HG03280 (cell line): ENCODE data around the gene TMC5.

Source experiments
- ATAC-seq: cut with Tn5 transposase; IDR thresholded peaks from one replicate; pipeline ENCODE4 v1.9.1; 2021; ENCODE audit warnings: mild to moderate bottlenecking, moderate library complexity; ENCODE audit not compliant: unreplicated experiment

Gene TMC5

DNA sequence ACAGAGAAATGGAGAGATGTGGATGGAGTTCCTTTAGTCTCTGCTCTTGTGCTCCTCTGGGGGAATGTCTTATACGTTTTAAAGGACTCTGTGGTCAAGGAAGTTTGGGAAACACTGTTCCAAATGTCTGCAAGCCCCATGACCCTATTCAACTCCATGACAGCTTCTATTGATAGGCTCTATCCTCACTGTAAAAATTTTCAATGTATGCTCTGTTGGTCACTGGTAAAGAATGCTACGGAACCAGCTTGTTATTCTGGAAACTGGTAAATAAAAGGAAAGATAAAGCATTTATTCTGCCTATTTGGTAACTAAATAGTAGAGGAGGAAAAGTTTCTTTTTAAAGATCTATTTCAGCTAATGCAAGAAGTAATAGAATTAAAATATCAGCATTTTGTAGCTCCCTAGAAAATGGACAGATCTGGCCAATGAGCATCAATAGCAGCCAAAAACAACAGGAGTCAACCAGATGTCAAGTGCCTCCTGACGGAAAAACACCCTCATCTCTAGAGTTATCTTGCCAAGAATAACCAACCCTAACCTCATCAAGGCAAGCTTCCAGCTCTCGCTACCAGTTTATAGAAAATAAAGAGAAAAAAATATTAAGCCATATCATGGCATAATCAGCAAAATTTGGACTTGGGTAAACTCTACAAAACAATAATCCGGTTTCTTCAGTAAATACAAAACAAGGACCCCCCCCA is 88.1 kb downstream of the TMC5 start:
- ATAC-seq: no peak

DNA sequence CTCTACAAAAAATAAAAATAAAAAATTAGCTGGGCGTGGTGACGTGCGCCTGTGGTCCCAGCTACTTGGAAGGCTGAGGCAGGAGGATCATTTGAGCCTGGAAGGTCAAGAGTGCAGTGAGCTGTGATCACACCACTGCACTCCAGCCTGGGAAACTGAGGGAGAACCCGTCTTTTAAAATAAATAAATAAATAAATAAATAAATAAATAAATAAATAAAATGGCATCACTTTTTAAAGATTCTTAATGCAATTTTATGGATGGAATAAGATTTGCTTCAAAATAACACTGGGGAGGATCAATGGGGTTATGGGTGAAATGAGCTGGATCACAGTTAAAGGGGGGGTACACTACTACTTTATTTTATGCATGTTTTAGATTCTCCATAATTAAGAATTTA is 89.3 kb downstream of the TMC5 start:
- ATAC-seq: no peak

DNA sequence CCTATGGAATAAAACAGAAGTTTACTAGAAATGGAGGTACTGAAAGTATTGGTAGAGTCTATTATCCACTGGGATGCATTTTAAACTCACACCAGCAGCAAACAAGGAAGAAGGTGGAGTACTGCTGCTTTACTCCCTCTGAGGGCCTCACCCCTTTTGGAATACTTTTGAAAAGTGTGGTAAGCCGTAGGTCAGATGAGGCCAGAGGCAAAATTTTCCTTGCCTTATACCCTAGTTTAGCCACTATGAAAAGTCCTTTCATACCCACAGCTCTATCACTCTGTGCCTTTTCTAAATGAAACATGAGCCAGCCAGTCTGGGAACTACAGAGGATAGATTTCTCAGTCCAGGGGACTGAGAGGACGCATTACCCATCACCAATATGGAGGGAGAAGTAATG is 90.2 kb downstream of the TMC5 start:
- ATAC-seq: no peak

DNA sequence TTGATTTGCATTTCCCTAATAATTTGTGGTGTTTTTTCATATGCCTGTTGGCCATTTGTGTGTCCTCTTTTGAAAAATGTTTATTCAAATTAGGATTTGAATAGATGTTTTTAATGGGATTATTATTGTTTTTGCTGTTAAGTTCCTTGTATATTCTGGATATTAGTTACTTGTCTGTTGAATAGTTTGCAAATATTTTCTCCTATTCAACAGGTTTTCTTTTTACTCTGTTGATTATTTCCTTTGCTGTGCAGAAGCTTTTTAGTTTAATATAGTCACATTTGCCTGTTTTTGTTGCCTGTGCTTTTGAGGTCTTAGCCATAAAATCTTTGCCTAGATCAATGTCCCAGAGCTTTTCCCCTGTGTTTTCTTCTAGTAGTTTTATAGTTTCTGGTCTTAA is 94.6 kb downstream of the TMC5 start:
- no peak for ATAC-seq

DNA sequence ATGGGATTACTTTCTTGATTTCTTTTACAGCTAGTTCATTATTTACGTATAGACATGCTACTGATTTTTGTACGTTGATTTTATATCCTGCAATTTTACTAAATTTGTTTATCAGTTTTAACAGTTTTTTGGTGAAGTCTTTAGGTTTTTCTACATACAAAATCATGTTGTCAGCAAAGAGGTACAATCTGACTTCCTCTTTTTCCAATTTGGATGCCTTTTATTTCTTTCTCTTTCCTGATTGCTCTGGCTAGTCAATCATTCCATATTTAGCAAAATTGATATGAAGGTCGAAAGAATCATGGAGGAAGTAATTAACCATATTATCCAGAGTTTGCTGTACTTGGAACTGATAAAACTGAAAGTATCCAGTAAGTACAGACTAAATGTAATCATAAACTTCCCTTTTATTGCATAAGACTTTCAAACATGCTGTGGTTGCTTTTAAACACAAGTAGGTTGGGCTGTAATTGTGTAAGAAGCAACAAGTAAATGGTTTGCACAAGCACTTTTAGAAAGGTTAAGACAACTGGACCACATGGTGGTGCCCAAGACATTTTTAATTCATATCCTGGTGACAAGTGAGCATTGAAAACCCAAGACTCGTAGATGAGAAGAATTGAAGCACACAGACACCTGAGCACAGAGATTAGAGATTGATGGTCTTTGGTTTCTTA is 95.8 kb downstream of the TMC5 start:
- ATAC-seq: no peak

DNA sequence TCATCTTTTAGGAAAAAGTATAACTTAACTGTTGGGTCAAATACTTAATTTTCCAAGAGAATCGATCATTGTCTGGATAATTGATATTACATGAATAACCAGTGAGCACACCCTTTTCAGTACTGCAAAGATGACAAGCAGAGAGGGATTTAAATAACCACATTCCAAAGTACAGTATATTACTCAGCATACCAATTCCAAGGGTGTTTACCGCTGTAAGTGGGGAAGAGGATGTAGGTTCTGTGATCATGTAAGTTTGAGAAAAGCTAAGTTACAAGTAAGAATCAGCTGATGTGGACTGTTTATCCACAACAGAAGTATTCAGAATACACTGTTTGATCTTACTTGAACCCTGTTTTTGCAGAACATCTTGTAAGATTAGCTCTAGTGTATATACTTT is 98.1 kb downstream of the TMC5 start:
- ATAC-seq: no peak

DNA sequence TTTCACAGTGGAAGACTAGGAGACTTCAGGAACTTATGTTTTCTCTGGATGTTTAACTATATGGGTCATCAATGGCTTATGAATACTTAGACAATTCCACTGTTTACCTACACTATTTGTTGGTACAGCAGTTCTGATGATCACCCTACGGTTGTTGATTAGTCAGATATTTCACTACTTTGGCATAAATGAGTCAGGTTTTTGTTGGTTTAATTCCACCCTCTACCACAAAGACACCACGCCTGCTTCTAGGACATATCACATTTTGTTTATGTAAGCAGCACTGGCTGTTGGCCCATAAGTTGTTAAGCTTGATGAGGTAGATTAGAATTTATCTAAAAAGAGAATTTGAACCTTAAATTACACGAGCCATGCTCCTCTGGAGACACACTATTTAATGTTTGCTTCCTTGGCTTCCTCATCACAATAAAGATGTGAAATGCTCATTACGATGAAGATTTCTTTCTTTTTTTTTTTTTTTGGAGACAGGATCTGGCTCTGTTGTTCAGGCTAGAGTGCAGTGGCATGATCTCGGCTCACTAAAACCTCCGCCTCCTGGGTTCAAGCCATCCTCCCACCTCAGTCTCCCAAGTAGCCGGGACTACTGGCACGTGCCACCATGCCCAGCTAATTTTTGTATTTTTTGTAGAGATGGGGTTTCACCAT is 99.9 kb downstream of the TMC5 start:
- no peak for ATAC-seq

DNA sequence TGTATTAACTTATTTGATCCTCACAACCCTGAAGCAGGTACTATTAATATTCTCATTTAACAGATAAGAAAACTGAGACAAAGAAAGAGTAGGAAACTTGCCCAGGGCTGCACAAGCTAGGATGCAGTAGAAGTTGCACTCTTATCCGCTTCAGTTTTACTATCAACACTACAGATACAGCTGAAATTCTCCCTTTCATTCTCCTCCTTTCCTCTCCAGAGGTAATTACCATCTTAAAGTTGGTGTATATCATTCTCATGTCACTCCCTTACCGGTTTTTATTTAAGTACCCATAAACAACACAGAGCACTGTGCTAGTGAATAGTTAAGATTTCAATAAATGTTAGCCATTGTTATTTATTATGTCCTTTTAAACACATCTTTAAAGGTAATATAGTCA is 100.7 kb downstream of the TMC5 start:
- ATAC-seq: no peak

DNA sequence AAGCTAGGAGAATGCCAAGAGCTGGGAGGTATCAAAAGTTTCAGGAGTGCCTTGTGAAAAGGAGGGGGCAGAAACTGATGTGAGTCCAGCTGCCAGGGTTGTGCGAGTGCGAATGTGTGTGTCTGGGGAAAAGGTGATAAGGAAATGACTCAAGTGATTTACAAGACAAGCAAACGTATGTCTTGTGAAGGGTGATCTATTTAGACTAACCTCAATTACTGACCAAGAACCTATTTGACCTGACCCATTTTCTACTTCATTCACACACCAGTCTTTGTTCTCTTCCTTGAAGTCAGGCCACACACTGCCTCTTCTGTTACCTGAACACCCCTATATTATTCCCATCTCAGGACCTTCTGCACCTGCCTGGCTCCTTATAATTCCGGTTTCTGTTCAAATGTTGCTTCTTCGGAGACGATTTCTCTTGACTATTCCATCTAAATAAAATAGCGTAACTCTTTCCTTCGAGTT is 103.2 kb downstream of the TMC5 start:
- ATAC-seq: no peak

DNA sequence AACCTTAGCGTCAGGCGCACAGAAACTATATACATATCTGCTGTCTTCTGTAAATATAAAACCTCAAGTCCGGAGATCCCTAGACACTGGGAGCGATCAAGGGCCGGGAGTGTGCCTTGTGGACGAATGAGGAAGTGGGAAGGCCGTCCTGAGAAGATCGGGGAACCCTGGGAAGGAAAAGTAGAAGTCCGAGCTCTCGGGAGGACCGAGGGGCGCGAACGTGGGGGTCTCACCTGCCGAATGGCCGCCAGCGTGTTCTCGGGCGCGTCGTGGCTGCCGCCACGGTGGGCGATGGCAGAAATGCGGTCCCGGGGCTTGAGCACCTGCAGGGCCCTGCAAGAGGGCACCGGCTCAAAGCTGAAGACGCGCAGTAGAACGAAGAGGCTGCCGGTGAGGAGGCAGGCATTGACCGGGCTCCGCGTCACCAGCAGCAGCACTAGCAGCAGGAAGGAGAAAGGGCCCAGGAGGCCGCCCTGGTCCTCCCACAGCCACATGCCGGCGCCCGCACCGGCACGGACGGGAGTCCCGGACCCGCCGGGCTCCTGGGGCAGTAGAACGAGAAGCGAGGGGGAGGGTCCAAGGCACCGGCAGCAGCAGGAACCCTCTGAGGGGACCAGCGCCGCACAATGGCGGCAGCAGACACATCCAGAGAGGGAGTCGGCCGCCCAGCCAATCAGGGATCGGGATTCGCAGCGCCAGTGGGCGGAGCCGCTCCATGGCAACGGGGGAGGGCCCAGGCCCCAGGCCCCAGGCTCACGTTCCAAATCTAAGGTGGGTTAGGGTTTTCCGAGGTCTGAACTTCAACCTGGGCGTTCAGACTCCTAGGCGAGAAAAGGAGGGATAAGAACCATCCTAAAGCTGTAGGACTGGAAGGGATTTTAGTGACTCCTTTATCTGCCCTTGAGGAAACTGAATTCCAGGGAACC is 104.1 kb downstream of the TMC5 start, which contains the start of gene GDE1:
TSS of gene GDE1 (minus strand) at position 628 of the 926 bp plus-strand sequence. CDS start at position 494, 134 bp downstream.
- ATAC-seq: peak; percentile 78

DNA sequence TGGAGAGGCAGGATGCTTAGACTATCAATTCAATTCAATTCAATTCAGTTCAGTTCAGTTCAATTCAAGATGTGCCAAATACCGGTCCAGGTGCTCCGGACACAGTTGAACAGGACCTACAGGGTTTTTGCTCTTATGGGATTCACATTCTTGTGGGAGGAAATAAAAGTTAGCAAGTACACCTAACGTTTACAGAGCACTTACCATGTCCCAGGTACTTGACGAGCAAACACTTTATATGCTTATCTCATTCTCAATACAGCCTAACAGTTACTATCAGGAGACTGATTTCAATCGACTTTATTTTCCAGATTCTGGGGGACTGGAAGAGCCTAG is 104.7 kb downstream of the TMC5 start:
- no peak for ATAC-seq

DNA sequence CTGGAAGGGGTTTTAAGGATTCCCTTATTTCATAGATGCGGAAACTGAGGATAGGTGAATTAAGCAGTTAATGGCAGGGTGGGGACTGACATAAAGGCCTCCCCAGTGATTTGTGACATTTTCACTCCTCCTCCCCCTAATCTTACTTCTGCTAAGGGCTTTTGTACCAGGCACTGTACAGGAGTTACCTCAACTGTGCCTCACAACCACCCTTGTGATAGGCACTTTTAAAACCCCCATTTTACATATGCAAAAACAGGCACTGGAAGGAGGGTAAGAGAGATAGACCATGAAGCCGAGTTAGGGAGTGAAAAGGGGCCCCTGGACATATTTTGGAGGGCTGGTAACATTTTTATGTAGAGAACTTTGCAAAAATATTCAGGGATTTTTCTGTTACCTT is 105.1 kb downstream of the TMC5 start:
- no peak for ATAC-seq

DNA sequence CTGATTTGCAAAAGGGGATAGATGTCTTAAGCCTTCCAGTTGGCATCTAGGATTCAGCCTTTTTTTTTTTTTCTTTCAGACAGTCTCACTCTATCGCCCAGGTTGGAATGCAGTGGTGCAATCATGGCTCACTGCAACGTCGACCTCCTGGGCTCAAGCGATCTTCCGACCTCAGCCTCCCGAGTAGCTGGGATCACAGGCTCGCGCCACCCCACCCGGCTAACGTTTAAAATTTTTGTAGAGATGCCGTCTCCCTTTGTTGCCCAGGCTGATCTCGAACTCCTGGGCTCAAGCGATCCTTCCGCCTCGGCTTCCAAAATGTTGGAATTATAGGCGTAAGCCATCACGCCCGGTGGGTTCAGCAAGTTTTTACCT is 105.5 kb downstream of the TMC5 start:
- no peak for ATAC-seq

DNA sequence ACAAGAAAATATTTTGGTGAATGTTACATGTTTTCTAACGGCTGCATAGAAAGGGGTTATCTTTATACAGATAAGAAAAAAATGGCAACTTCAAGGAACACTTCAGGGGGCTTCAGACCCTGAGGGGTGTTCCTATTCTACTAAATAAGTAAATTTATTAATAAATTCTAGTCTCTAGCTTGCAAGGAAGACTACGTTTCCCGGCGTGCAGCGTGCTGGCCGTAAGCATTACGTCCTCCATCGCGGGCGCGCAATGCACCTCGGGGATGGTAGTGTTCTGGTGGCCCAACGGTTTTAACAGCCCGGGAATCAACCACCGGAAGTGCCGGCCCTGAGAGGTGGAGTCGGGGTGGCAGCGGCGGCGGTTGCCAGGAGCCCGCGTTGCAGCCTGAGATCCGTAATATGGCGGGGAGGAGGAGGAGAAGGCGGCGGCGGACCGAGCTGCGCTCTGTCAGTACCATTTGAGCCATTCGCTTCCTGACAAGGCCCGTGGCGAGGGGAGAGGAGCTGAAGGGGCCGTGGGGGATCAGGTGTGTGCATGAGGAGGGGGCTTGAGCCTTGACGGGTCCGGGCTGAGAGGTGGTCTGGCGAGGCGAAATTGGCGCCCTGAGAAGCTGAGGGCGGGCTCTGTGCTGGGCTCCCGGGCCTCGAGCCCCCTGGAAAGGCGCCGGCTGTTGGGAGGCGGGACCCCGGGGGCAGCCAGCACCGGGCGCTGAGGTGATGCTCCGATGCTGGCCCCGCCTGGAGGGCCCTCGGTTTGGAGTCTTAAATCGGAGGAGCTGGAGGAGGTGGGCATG is 106.1 kb downstream of the TMC5 start, which contains the start of gene CCP110:
TSS of gene CCP110 (plus strand) at position 384 of the 797 bp plus-strand sequence. CDS start 3,940 bp downstream, outside the sequence.
- ATAC-seq: peak; percentile 70

DNA sequence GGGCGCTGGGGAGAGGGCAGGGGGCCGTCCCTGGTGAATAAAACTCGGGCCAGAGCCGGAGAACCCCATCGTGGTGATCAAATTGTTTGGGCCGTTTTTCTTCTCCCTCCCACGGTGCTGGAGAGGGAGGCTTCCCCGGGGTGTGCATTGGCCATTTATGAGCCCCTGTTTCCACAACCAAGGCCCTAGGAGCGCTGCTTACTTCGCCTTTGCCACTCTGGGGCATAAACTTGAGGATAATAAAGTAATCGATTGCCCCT is 106.6 kb downstream of the TMC5 start:
- no peak for ATAC-seq

DNA sequence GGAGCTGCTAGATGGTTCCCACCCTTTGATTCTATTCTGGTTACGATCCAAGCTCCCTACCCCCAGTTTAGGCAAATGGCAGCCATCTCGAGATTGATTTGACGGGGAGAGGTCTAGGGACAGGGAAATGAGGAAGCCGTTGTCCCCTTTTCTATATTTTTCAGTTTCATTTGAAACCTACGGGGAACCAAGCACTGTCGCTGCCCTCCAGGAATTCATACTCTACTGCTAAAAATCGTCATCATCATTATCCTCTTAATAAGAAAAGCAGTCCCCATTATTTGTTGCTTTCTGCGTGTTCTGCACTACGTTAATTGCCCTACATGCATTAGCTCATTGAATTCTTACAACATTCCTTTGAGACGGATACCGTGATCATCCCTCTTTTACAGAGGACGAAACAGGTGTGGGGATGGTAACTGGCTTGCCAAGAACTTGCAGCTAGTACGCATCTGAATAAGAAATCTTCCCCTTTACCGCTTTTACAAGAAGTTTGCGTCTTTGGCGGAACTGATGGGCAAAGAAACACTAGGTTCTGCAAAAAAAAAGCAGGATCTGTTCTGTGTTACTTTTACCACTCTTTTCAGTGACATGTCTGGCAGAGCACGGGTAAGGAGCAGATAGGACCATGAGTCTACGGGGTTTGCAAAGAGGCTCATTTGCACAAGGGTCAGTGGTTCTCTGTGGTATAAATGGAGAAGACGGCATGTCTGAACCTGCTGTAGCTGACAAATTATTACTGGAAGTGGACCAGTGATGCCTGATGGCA is 107.1 kb downstream of the TMC5 start:
- no peak for ATAC-seq

DNA sequence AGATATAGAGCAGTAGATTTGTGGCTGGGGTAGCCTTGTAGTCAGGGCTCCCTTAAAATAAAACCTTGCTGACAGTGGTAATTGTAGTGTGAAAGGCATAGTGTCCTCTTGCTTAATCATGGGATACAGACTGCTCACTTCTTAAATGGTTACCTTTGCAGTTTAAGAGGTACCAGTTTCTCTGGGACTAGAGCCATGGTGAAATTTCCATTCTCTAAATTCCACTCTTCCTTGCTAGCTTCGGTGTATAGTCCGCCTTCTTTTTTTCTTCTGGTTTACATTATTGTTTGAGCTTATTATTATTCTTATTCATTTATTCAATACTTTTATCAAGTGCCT is 107.7 kb downstream of the TMC5 start:
- ATAC-seq: no peak

DNA sequence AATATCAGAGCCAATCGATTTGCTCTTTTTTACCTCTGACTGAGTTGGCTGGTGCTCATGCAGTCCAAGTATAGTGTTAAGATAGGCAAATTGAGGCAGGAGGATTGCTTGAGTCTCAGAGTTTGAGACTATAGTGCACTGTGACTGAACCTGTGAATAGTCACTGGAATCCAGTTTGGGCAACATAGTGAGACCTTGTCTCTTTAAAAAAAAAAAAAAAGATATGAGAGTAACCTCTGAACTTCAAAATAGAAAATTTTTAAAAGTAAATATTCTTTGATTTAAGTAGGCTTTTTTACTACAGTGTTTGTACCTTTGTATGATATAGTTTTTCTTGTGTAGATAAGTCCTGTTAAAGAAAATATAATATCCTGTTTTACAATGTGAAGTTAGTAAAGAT is 109.5 kb downstream of the TMC5 start:
- no peak for ATAC-seq

DNA sequence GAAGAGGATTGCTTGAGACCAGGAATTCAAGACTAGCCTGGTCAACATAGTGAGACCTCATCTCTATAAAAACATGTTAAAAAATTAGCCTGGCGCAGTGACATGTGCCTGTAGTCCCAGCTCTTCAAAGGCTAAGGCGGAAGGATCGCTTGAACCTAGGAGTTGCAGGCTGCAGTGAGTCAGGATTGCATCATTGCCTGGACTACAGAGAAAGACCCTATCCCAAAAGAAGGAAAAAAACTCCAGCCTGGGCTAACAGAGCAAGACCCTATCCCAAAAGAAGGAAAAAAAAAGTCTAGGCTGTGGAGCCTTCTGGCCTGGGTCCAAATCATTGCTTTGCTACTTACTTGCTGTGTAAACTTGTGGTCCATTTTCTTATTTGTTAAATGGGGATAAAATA is 111.0 kb downstream of the TMC5 start:
- ATAC-seq: no peak

DNA sequence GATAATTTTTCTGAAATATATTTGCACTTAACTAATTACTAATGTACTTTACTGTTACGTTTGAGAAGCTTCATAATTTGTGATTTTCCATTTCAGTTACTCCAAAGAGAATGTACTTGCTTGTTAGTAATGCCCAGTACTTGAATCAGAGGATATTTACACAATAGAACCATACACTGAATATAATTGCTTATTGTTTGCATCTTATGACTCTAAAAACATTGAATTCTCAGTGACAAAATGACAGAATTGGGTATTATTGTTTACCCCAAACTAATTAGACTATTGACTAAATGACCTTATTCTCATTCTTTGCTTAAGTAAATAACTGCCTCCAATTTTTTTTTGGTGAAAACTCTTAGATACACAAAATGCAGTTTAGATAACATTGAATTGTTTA is 114.9 kb downstream of the TMC5 start:
- ATAC-seq: no peak
